K562 (cell line): ENCODE results near the gene CNMD.

Source experiments
- HMGN3 ChIP-seq: IDR thresholded peaks from 2 replicates; pipeline ENCODE4 v1.6.1; 2011; ENCODE audit warnings: borderline replicate concordance, low read depth, mild to moderate bottlenecking, mixed read lengths, low read length; ENCODE audit not compliant: insufficient read length; ENCODE audit errors: extremely low read depth
- SIRT6 ChIP-seq: IDR thresholded peaks from one replicate; pipeline ENCODE4 v1.6.1; 2012; ENCODE audit warnings: low read depth, mild to moderate bottlenecking, control low read depth, inconsistent platforms, low read length, moderate library complexity
- TF ChIP-seq, protein P1 (sequence below): fragments of 250-450 bp; sonication (Bioruptor Pico); IDR thresholded peaks from 2 replicates; pipeline ENCODE4 v1.5.0; 2020; ENCODE audit warnings: mild to moderate bottlenecking, borderline replicate concordance
- TF ChIP-seq, protein P2 (sequence below): sonication (generic); formaldehyde crosslinking; IDR thresholded peaks from 2 replicates; pipeline ENCODE4 v1.8.0; 2023; ENCODE audit warnings: mild to moderate bottlenecking, missing genetic modification reagents
- TF ChIP-seq, protein P3 (sequence below), 3 experiments: IDR thresholded peaks in 2 of 3; conservative IDR thresholded peaks in 1 of 3; 2 replicates each; pipeline ENCODE4 v1.5.1; 2011 to 2012; ENCODE audit warnings: low read length in 3 of 3, mild to moderate bottlenecking in 3 of 3, control low read depth in 2 of 3, improper control_type of control experiment in 1 of 3, inconsistent platforms in 1 of 3, low read depth in 1 of 3, mixed read lengths in 1 of 3, moderate library complexity in 1 of 3; ENCODE audit not compliant: insufficient read depth in 2 of 3

DNA sequence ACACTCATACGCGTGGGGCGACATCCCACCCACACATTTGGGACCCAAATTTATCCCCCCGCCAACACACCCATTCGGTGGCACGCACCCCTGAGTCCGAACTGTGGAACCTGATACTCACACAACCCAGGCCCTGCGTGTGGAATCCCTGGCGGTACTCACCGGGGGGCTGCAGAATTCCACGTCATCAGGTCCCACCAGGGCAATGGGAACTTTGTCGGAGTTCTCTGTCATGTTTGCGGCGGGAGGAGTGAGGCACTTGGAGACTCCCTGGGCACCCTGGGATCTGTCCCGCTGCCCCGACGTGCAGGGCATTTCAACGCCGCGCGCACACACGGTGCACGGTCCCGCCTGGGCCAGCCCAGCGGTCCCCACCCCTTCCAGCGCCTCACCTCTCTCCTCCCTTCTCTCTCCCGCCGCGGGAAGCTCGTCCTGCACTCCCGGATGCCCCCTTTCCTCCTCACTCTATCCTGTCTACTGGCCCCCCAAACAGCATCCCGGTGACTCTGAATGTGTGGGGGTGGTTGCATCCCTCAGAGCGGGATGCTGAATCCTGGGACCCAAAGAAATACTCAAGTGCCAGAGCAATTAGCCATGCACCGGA lies at the start of gene CNMD:
- TF ChIP-seq, protein P1, sequence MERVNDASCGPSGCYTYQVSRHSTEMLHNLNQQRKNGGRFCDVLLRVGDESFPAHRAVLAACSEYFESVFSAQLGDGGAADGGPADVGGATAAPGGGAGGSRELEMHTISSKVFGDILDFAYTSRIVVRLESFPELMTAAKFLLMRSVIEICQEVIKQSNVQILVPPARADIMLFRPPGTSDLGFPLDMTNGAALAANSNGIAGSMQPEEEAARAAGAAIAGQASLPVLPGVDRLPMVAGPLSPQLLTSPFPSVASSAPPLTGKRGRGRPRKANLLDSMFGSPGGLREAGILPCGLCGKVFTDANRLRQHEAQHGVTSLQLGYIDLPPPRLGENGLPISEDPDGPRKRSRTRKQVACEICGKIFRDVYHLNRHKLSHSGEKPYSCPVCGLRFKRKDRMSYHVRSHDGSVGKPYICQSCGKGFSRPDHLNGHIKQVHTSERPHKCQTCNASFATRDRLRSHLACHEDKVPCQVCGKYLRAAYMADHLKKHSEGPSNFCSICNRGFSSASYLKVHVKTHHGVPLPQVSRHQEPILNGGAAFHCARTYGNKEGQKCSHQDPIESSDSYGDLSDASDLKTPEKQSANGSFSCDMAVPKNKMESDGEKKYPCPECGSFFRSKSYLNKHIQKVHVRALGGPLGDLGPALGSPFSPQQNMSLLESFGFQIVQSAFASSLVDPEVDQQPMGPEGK, result no peak
- TF ChIP-seq HMGN3 (no peak), SIRT6 (no peak)
- TF ChIP-seq, protein P2, sequence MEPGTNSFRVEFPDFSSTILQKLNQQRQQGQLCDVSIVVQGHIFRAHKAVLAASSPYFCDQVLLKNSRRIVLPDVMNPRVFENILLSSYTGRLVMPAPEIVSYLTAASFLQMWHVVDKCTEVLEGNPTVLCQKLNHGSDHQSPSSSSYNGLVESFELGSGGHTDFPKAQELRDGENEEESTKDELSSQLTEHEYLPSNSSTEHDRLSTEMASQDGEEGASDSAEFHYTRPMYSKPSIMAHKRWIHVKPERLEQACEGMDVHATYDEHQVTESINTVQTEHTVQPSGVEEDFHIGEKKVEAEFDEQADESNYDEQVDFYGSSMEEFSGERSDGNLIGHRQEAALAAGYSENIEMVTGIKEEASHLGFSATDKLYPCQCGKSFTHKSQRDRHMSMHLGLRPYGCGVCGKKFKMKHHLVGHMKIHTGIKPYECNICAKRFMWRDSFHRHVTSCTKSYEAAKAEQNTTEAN (CRISPR knock-in tag), result no peak
- TF ChIP-seq, protein P3, sequence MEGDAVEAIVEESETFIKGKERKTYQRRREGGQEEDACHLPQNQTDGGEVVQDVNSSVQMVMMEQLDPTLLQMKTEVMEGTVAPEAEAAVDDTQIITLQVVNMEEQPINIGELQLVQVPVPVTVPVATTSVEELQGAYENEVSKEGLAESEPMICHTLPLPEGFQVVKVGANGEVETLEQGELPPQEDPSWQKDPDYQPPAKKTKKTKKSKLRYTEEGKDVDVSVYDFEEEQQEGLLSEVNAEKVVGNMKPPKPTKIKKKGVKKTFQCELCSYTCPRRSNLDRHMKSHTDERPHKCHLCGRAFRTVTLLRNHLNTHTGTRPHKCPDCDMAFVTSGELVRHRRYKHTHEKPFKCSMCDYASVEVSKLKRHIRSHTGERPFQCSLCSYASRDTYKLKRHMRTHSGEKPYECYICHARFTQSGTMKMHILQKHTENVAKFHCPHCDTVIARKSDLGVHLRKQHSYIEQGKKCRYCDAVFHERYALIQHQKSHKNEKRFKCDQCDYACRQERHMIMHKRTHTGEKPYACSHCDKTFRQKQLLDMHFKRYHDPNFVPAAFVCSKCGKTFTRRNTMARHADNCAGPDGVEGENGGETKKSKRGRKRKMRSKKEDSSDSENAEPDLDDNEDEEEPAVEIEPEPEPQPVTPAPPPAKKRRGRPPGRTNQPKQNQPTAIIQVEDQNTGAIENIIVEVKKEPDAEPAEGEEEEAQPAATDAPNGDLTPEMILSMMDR (IDR thresholded peaks at IDR 0.05 in 2 of 3, conservative IDR thresholded peaks at IDR 0.05 in 1 of 3; ENCODE audit: insufficient read depth in 2 of 3, low read depth in 1 of 3, low read length in 3 of 3), result no peak
